Thyroid gland (tissue), 4 donors: ENCODE data around the gene PTPRT.

ENCODE experiments used
- CTCF ChIP-seq, 6 experiments: fragments of 200-600 bp in 3 of 6; fragments of 450-650 bp in 3 of 6; sonication (generic) in 3 of 6; IDR thresholded peaks; one replicate each; pipeline ENCODE4 v1.5.1; 2016 to 2019; ENCODE audit warnings: antibody characterized with exemption in 6 of 6, mild to moderate bottlenecking in 2 of 6, inconsistent platforms in 1 of 6, moderate library complexity in 1 of 6
- POLR2A ChIP-seq, 2 donors: fragments of 450-650 bp; IDR thresholded peaks; one replicate each; pipeline ENCODE4 v1.6.1; 2017; ENCODE audit warnings: antibody characterized with exemption in 2 of 2, mild to moderate bottlenecking in 2 of 2, moderate library complexity in 1 of 2

- no peak for TF ChIP-seq CTCF (IDR thresholded peaks at IDR 0.05)
- TF ChIP-seq POLR2A (IDR thresholded peaks at IDR 0.05) = no peak
Measured at GRCh38 chr20:43016257-43016656, 173.4 kb downstream of the PTPRT start.
